Endodermal cell (in vitro differentiated cells): ENCODE results near the gene SETD7. TPM values are rescaled to one million over a fixed set of nuclear protein-coding genes. Genes with fewer than 3 reads are reported as not detected.

Experiments
- DNase-seq: peaks from one replicate; pipeline ENCODE4 v3.0.0-alpha.2; 2017
- H3K27ac ChIP-seq: 2 replicates; pipeline ENCODE4 v1.5.1; 2013; ENCODE audit warnings: mild to moderate bottlenecking, low read depth, low read length, moderate library complexity
- H3K27me3 ChIP-seq: 2 replicates; pipeline ENCODE4 v1.6.1; 2013; ENCODE audit warnings: mild to moderate bottlenecking, low read length, moderate library complexity; ENCODE audit not compliant: insufficient read depth, control insufficient read depth, poor library complexity, severe bottlenecking
- H3K36me3 ChIP-seq: 2 replicates; pipeline ENCODE4 v1.7.0; 2013; ENCODE audit warnings: mild to moderate bottlenecking, low read length, moderate library complexity; ENCODE audit not compliant: control insufficient read depth, insufficient read depth
- H3K4me1 ChIP-seq: one replicate; pipeline ENCODE4 v1.7.0; 2013; ENCODE audit warnings: low read length; ENCODE audit not compliant: control insufficient read depth, insufficient read depth
- H3K4me3 ChIP-seq: 2 replicates; pipeline ENCODE4 v1.5.1; 2013; ENCODE audit warnings: mild to moderate bottlenecking, low read length, moderate library complexity
- H3K9ac ChIP-seq: 2 replicates; pipeline ENCODE4 v1.6.1; 2013; ENCODE audit warnings: mild to moderate bottlenecking, low read length, moderate library complexity; ENCODE audit not compliant: poor library complexity, severe bottlenecking; ENCODE audit errors: extremely low read depth
- H3K9me3 ChIP-seq: 2 replicates; pipeline ENCODE4 v1.6.1; 2013; ENCODE audit warnings: mild to moderate bottlenecking, low read length, moderate library complexity; ENCODE audit not compliant: control insufficient read depth
- H3K27ac Mint-ChIP-seq: 2 replicates; pipeline ENCODE4 v1.8.0; 2020; ENCODE audit warnings: mixed read lengths
- H3K27me3 Mint-ChIP-seq: 2 replicates; pipeline ENCODE4 v1.8.0; 2021; ENCODE audit warnings: mild to moderate bottlenecking, mixed read lengths; ENCODE audit not compliant: insufficient read depth
- H3K36me3 Mint-ChIP-seq: 2 replicates; pipeline ENCODE4 v1.8.0; 2020; ENCODE audit warnings: low read depth, mixed read lengths
- H3K4me1 Mint-ChIP-seq: 2 replicates; pipeline ENCODE4 v1.8.0; 2020; ENCODE audit warnings: mixed read lengths
- H3K4me3 Mint-ChIP-seq: 2 replicates; pipeline ENCODE4 v1.8.0; 2020; ENCODE audit warnings: mild to moderate bottlenecking, moderate library complexity, mixed read lengths
- H3K9me3 Mint-ChIP-seq: 2 replicates; pipeline ENCODE4 v1.8.0; 2020; ENCODE audit warnings: mild to moderate bottlenecking, mixed read lengths
- CTCF ChIP-seq: fragments of 200-600 bp; sonication (generic); conservative IDR thresholded peaks from 2 replicates; pipeline ENCODE4 v1.5.0; 2021; ENCODE audit warnings: antibody characterized with exemption, mild to moderate bottlenecking
- WGBS, 2 experiments: methylation state at CpG; one replicate each; pipeline versions ENCODE4 v1.1.5 to v1.1.7; 2013; ENCODE audit warnings: missing lambda C conversion rate in 2 of 2, mixed read lengths in 1 of 2; ENCODE audit not compliant: insufficient coverage in 1 of 2, insufficient read length in 1 of 2; 5-methylcytosine and 5-hydroxymethylcytosine counted together
- total RNA-seq, 2 donors: library from RNA; stranded (reverse); fragmentation: NEBNext Ultra II Directional in 1 of 2; extraction: Animal tissue kit (Norgen Biotek cat#: 25700) in 1 of 2; gene quantifications; 2 replicates in 1 of 2; 3 replicates in 1 of 2; pipeline ENCODE4 v1.2.1, GENCODE V29; 2021

Gene SETD7
- total RNA-seq, 2 donors from 2014 or later: 13.8 to 19.4 TPM

- Histone ChIP-seq H3K27me3 (no peaks in the 10 kb centered on the region), H3K9me3 (peaks cover 9% of the 10 kb centered on the region), H3K4me3 (peak within 1 kb of the TSS; percentile 97), H3K27ac (peak within 1 kb of the TSS; percentile 55), H3K9ac (peak within 1 kb of the TSS; percentile 87), H3K4me1 (peaks cover 5% of the 10 kb centered on the region), H3K36me3 (peaks cover 6% of the 10 kb centered on the region)
- Mint-ChIP-seq H3K27ac (peak within 1 kb of the TSS; percentile 99), H3K4me1 (peaks cover 51% of the 10 kb centered on the region), H3K36me3 (peaks cover 13% of the 10 kb centered on the region), H3K27me3 (no peaks in the 10 kb centered on the region), H3K9me3 (no peaks in the 10 kb centered on the region), H3K4me3 (peak within 1 kb of the TSS; percentile 91)
- no peak for DNase-seq
- no peak for TF ChIP-seq CTCF
- WGBS, 2 experiments: 3 to 17% methylated on average over 13 to 46 of the region's 46 CpGs
Observed at GRCh38 chr4:139454111-139455045, 101.6 kb downstream of the SETD7 start, which contains the start of gene RAB33B. RAB33B (plus strand) TSS chr4:139454121; CDS start chr4:139454196, 75 bp downstream.

- peaks cover 9% of the 10 kb centered on the region for H3K9me3 ChIP-seq
- peaks cover 14% of the 10 kb centered on the region for H3K36me3 ChIP-seq
- H3K27ac Mint-ChIP-seq: peak overlapping the region; percentile 99
- no peaks in the 10 kb centered on the region for H3K27me3 ChIP-seq
- peaks cover 3% of the 10 kb centered on the region for H3K9me3 Mint-ChIP-seq
- H3K4me3 Mint-ChIP-seq: peak overlapping the region; percentile 91
- H3K4me3 ChIP-seq: peak overlapping the region; percentile 97
- peak overlapping the region; percentile 87 for H3K9ac ChIP-seq
- peaks cover 21% of the 10 kb centered on the region for H3K36me3 Mint-ChIP-seq
- 0% methylated on average over 23 to 76 of the region's 76 CpGs for WGBS, 2 experiments
- TF ChIP-seq CTCF: peak; percentile 40
- H3K27me3 Mint-ChIP-seq: no peaks in the 10 kb centered on the region
- H3K4me1 ChIP-seq: peaks cover 4% of the 10 kb centered on the region
- H3K27ac ChIP-seq: peak overlapping the region; percentile 55
- H3K4me1 Mint-ChIP-seq: peaks cover 43% of the 10 kb centered on the region
- DNase-seq: peak; percentile 99
Observed at GRCh38 chr4:139453371-139454110, 102.5 kb downstream of the SETD7 start.

- H3K36me3 Mint-ChIP-seq: peaks cover 22% of the 10 kb centered on the region
- peaks cover 3% of the 10 kb centered on the region for H3K9me3 Mint-ChIP-seq
Observed at GRCh38 chr4:139453041-139453370, 103.0 kb downstream of the SETD7 start.

More at GRCh38 chr4:139453041-139453370, 103.0 kb downstream of the SETD7 start:
- peak overlapping the region; percentile 99 for H3K27ac Mint-ChIP-seq
- Histone ChIP-seq H3K4me3 (peak overlapping the region; percentile 97), H3K36me3 (peaks cover 14% of the 10 kb centered on the region), H3K4me1 (peaks cover 2% of the 10 kb centered on the region), H3K27me3 (no peaks in the 10 kb centered on the region), H3K9ac (peak overlapping the region; percentile 87), H3K9me3 (peaks cover 9% of the 10 kb centered on the region), H3K27ac (peak overlapping the region; percentile 55)
- no peak for DNase-seq
- 0 to 1% methylated on average over 7 to 15 of the region's 15 CpGs for WGBS, 2 experiments
- peak; percentile 68 for TF ChIP-seq CTCF
- peak overlapping the region; percentile 91 for H3K4me3 Mint-ChIP-seq
- H3K27me3 Mint-ChIP-seq: no peaks in the 10 kb centered on the region
- peaks cover 38% of the 10 kb centered on the region for H3K4me1 Mint-ChIP-seq
